ENCODE data around the gene DNAI1. TPM values are rescaled to one million over a fixed set of nuclear protein-coding genes. Genes with fewer than 3 reads are reported as not detected.

DNAI1 gene
- total RNA-seq, 1 experiment from 2014 or later, result 2.2 TPM

DNA sequence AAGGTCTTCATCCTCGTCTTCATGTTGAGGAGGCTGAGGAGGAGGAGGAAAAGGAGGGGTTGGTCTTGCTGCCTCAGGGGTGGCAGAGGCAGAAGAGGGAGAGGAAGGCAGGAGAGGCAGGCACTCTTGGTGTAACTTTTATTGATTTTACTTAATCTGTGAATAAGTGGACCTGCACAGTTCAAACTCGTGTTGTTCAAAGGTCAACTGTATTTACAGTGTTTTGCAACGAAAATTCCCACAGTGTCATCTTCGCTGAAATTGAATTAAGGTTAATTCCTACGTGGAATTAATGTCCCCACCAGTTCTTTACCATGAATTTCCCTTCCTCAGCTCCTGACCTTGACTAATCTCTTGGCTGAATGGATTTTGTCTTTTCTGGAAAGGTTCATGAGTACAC is 85.4 kb downstream of the DNAI1 start:
- ChIA-PET POLR2A (interaction anchor here (0.7 kb wide), 1 partner anchor 26 kb away, joined by 8 read pairs; no protein-coding TSS in a partner anchor), CTCF (no interaction called here)
- intact Hi-C loops (cut with micrococcal nuclease; ENCODE audit: unreplicated experiment), result no loop called here
- Histone ChIP-seq H3K36me3 (ENCODE audit: control insufficient read depth, insufficient read depth, low read length) (no peaks in the 10 kb centered on the region), H3K27me3 (ENCODE audit: control insufficient read depth, insufficient read depth, low read length) (0 out of 2 replicates have a peak, but pooled peaks cover 2% of the 10 kb centered on the region), H3K4me3 (ENCODE audit: low read depth in 2 of 2, low read length in 2 of 2) (no peak overlapping the region), H3K4me1 (ENCODE audit: control insufficient read depth, insufficient read depth, low read length) (no peaks in the 10 kb centered on the region), H3K27ac (ENCODE audit: low read length) (no peak overlapping the region), H3K9me3 (ENCODE audit: control insufficient read depth, insufficient read depth, low read depth, low read length) (no peaks in the 10 kb centered on the region)
- ATAC-seq (no peak), DNase-seq (ENCODE audit: low read depth, low spot score) (no peak)
- in situ Hi-C loops (cut with HindIII; ENCODE audit: low pct_unique_long_range_greater_than_20kb, low sequenced_read_pairs), result no loop called here
- TF ChIP-seq TCF7L2 (IDR thresholded peaks at IDR 0.05; ENCODE audit: low read depth, low read length) (no peak), CTCF (IDR thresholded peaks at IDR 0.05) (no peak)
- no TSS peak for BruUV-seq (replicated peaks)

DNA sequence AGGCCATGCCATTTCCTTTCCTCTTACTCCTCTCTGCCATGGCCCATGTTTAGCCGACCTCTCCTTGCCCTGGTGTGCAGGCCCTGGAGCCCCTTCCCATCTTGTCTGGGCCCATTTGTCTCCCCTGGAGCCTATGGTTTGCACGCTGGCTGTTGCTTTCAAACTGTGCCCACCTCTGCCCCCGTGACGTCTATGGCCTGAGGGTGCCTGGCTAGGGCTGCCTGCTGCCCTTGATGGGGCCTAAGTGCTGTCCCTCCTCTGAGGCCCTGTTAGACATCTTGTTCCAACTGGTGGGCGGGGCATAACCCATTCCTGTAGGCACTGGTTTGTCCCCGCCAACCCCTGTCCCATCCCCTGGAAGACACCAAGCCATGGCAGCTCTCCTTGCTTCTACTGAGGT is 86.9 kb downstream of the DNAI1 start:
- intact Hi-C loops (cut with micrococcal nuclease; ENCODE audit: unreplicated experiment), result loop anchor here (5.0 kb wide), 1 partner anchor 143 kb away; no protein-coding TSS in a partner anchor
- in situ Hi-C loops (cut with HindIII; ENCODE audit: low pct_unique_long_range_greater_than_20kb, low sequenced_read_pairs), result no loop called here

More for the DNA sequence above, 86.9 kb downstream of the DNAI1 start:
- ChIA-PET POLR2A (no interaction called here), CTCF (no interaction called here)
- H3K4me3 ChIP-seq (ENCODE audit: low read depth in 2 of 2, low read length in 2 of 2), result no peak overlapping the region
- 0 out of 2 replicates have a peak, but pooled peaks cover 2% of the 10 kb centered on the region for H3K27me3 ChIP-seq (ENCODE audit: control insufficient read depth, insufficient read depth, low read length)
- no peak overlapping the region for H3K27ac ChIP-seq (ENCODE audit: low read length)
- no peaks in the 10 kb centered on the region for H3K9me3 ChIP-seq (ENCODE audit: control insufficient read depth, insufficient read depth, low read depth, low read length)
- TF ChIP-seq SIN3A (IDR thresholded peaks at IDR 0.05; ENCODE audit: borderline replicate concordance, insufficient read depth, low read depth, low read length), result no peak
- TF ChIP-seq TCF7L2 (IDR thresholded peaks at IDR 0.05; ENCODE audit: low read depth, low read length), result no peak
- no peak for TF ChIP-seq CTCF (IDR thresholded peaks at IDR 0.05)
- no peak for TF ChIP-seq REST (IDR thresholded peaks at IDR 0.05; ENCODE audit: insufficient read depth in 1 of 2, low read depth in 2 of 2, low read length in 1 of 2)
- TF ChIP-seq POLR2AphosphoS5 (IDR thresholded peaks at IDR 0.05; ENCODE audit: low read depth, low read length), result no peak
- ATAC-seq (no peak), DNase-seq (ENCODE audit: low read depth, low spot score) (no peak)
- H3K36me3 ChIP-seq (ENCODE audit: control insufficient read depth, insufficient read depth, low read length), result no peaks in the 10 kb centered on the region
- no TSS peak for BruUV-seq (replicated peaks)
- no peaks in the 10 kb centered on the region for H3K4me1 ChIP-seq (ENCODE audit: control insufficient read depth, insufficient read depth, low read length)
